ENCODE results near the gene PTGES3L.

DNA sequence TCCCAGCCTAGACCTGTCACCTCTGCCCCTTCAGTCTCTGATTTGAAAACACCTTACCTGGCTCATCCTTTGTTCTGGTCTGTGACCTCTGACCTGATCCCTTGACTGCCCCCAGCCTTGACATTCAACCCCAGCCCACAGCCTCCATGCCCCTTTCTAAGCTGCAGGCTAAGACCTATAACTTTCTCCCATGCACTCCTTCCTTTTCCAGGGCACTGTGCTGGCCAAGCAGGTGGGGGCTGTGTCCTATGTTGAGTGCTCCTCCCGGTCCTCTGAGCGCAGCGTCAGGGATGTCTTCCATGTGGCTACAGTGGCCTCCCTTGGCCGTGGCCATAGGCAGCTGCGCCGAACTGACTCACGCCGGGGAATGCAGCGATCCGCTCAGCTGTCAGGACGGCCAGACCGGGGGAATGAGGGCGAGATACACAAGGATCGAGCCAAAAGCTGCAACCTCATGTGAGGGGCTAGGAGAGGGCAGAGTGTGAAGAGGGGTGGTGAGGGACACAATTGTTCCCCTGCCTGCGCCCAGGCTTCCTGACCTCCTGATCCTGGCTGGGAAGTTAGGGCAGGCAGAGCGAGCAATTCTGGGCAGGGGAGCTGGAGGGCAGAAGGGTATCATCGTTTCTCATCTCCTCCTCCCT lies 48.5 kb upstream of the PTGES3L start:
- TF ChIP-seq SIN3A (IDR thresholded peaks at IDR 0.05; ENCODE audit: borderline replicate concordance, insufficient read depth, low read length) (no peak), TAF1 (IDR thresholded peaks at IDR 0.05; ENCODE audit: borderline replicate concordance, insufficient read depth, low read length) (no peak), REST (IDR thresholded peaks at IDR 0.05; ENCODE audit: insufficient read depth in 1 of 2, low read depth in 2 of 2, low read length in 2 of 2) (no peak)
